GM20000 (cell line): ENCODE results near the gene BAIAP2L2.
A peak's percentile ranks its signal among the peaks of the same experiment; 100 is the strongest.

Source experiments
- DNase-seq: peaks from one replicate; pipeline ENCODE4 v3.0.0; 2012; ENCODE audit warnings: low spot score
- TF ChIP-seq, protein P1 (sequence below): IDR thresholded peaks from 2 replicates; pipeline ENCODE4 v1.5.1; 2012; ENCODE audit warnings: mild to moderate bottlenecking, control low read depth; ENCODE audit errors: extremely low read depth, missing control alignments

BAIAP2L2 gene

DNA sequence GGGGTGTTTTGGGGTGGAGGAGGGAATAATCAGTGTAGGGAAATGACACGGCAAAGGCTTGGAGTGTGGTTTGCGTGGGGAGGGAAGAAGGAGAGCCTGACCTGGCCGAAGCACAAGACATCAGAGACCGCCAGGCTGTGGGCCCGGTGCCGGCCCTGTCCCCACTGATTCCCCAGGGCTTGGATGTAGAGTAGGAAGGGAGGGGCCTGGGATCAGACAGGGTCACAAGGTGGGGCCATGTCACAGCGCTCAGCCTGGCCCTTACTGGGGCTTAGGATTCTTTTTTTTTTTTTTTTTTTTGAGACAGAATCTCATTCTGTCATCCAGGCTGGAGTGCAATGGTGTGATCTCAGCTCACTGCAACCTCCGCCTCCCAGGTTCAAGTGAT is 43.5 kb downstream of the BAIAP2L2 start:
- DNase-seq, result no peak
- TF ChIP-seq, protein P1, sequence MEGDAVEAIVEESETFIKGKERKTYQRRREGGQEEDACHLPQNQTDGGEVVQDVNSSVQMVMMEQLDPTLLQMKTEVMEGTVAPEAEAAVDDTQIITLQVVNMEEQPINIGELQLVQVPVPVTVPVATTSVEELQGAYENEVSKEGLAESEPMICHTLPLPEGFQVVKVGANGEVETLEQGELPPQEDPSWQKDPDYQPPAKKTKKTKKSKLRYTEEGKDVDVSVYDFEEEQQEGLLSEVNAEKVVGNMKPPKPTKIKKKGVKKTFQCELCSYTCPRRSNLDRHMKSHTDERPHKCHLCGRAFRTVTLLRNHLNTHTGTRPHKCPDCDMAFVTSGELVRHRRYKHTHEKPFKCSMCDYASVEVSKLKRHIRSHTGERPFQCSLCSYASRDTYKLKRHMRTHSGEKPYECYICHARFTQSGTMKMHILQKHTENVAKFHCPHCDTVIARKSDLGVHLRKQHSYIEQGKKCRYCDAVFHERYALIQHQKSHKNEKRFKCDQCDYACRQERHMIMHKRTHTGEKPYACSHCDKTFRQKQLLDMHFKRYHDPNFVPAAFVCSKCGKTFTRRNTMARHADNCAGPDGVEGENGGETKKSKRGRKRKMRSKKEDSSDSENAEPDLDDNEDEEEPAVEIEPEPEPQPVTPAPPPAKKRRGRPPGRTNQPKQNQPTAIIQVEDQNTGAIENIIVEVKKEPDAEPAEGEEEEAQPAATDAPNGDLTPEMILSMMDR, result no peak

GRCh38 chr22:38066381-38067027 is 44.0 kb downstream of the BAIAP2L2 start:
- TF ChIP-seq, protein P1, result no peak

DNA sequence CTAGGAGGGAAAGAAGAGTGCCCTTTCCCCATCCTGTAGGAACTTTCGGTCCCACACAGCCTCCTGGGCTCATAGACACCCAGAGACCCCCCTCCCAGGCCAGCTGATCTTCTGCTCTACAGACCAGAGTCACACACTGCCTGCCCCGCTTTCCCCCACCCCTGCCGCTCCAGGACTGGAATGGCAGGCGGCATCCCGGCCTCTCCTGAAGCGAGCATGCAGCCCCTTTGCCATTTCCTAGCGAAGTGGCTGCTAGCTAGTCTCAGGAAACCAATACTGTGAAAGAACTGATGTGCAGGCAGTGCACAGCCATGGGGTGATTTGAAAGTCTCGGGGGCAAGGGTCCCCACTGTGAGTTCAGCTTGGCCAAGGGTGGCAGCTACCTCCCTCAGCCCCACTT is 44.9 kb downstream of the BAIAP2L2 start:
- no peak for DNase-seq
- TF ChIP-seq, protein P1, result no peak

More at GRCh38 chr22:38066381-38067027, 44.0 kb downstream of the BAIAP2L2 start:
- DNase-seq, result no peak

GRCh38 chr22:38062791-38063190 is 47.7 kb downstream of the BAIAP2L2 start:
- no peak for DNase-seq

GRCh38 chr22:38056969-38057891 is 53.3 kb downstream of the BAIAP2L2 start, which contains the start of gene PICK1:
TSS of gene PICK1 (plus strand) at chr22:38057404. CDS start at chr22:38057810, 406 bp downstream.
- TF ChIP-seq, protein P1, result no peak
- DNase-seq, result peak; percentile 88

More at GRCh38 chr22:38062791-38063190, 47.7 kb downstream of the BAIAP2L2 start:
- TF ChIP-seq, protein P1, result no peak

DNA sequence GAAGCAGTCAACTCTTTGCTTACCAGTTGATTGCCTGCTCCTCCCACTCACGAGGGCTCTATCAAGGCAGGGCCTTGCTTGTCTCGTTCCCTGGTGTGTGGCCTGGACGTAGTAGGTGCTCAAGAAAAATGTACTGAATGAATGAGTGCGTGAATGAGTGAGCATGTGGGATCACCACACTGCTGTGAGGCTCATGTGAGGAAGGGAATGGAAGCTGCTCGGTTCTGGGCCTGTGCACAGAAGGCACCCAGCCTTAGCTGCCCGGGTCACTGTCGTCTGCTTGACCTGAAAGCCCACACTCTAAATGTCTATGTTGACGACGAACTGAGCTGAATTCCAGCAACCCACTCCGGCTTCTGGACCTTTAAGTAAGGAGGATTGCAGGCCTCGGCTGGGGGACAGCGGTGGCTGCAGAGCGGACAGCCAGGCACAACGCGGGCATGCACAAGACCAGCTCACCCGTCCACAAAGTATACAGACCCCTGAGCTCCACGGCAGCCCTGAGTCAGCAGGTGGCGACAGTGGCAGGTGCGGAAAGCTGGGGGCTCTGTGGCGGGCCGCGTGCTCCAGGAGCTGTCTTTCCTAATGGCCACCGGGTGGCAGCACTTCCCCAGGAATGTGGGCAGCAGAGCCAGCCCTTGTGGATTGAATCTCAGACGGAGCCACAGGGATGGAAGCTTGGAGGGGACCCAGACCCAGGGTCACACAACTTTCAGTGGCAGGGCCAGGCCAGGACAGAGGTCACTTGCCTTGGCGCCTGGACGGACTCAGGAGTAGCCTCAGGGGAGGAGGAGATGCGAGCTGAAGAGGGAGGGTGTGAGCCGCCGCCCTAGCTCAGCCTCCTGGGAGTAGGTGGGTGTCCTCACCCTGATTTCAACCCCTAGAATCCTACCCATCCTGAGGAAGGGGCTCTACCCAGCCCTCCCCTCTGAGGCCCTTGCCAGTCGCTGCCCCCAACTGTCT is 58.3 kb downstream of the BAIAP2L2 start:
- TF ChIP-seq, protein P1, result peak; percentile 88
- peak; percentile 90 for DNase-seq
